Measurements from ENCODE around the gene PPP6R1. TPM values are rescaled to one million over a fixed set of nuclear protein-coding genes. Genes with fewer than 3 reads are reported as not detected.
A peak's percentile ranks its signal among the peaks of the same experiment; 100 is the strongest.

Gene PPP6R1
- total RNA-seq, 1 experiment from 2014 or later, result 172 TPM

DNA sequence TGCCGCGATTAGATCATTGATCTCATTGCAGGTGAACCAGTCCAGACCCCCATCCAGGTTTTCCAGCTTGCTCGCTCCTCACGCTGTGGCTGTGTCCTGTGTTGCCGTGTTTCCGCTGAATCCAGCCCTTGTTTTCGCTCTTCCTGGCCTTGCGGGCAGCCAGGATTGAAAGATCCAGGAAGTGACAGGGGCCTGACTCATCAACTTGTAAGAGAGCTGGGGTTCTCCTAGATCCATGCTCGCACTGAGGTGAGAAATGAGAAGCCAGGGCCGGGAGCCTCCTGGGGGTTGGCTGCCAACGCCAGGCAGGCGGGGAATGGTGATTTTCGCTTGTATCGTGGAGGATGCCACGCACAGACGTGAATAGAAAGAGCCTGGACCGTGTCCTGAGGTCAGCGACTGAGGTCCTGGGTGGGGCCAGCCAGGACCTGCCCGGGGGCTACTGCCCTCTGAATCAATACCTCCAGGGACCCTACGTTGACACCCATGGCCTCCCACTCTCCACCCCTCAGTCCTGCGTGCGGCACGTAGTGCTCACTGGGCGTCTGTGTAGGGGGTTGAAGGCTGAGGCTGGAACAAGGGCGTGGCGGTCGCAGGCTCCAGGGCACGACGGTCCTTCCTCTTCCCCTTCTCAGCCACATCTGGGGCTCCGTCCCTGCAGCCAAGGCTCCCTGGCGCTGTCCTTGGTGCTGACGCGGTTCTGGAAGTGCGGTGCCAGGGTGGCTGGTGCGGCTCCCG, 42.2 kb downstream of the PPP6R1 start:
- CTCF ChIA-PET, result interaction anchor here (0.5 kb wide), 2 partner anchors 74 to 579 kb away, joined by 3 to 4 read pairs; no protein-coding TSS in a partner anchor

DNA sequence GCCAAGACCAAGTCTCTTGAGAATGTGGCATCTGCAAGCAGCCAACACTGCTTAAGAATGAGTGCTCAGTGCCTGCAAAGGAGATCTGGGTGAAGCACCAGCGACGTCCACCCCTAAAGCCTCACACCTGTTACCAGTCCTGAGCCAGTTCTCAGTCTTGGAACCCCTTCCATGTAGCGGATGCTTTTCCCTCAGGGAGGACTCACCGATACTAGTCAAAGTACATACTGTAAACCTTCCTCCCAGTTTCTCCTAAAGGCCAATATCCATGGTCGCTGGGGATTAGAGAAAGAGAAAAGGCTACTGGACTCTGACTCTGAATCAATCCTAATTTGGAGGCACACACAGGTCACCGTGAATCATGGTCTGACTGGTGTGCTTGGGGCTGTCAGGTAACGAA, 45.3 kb downstream of the PPP6R1 start:
- peak overlapping the region; percentile 41; the same call in 1 of the 2 replicates for H3K27ac ChIP-seq (ENCODE audit: low read length)
- POLR2A ChIA-PET, result no interaction called here
- DNase-seq (ENCODE audit: low read depth, low spot score) (no peak), ATAC-seq (no peak)
- intact Hi-C loops (cut with micrococcal nuclease; ENCODE audit: unreplicated experiment) (no loop called here), in situ Hi-C loops (cut with HindIII; ENCODE audit: low pct_unique_long_range_greater_than_20kb, low sequenced_read_pairs) (no loop called here)
- no TSS peak for BruUV-seq (replicated peaks)
- no peak overlapping the region for H3K4me3 ChIP-seq (ENCODE audit: low read depth in 2 of 2, low read length in 2 of 2)
- TF ChIP-seq, protein P1, sequence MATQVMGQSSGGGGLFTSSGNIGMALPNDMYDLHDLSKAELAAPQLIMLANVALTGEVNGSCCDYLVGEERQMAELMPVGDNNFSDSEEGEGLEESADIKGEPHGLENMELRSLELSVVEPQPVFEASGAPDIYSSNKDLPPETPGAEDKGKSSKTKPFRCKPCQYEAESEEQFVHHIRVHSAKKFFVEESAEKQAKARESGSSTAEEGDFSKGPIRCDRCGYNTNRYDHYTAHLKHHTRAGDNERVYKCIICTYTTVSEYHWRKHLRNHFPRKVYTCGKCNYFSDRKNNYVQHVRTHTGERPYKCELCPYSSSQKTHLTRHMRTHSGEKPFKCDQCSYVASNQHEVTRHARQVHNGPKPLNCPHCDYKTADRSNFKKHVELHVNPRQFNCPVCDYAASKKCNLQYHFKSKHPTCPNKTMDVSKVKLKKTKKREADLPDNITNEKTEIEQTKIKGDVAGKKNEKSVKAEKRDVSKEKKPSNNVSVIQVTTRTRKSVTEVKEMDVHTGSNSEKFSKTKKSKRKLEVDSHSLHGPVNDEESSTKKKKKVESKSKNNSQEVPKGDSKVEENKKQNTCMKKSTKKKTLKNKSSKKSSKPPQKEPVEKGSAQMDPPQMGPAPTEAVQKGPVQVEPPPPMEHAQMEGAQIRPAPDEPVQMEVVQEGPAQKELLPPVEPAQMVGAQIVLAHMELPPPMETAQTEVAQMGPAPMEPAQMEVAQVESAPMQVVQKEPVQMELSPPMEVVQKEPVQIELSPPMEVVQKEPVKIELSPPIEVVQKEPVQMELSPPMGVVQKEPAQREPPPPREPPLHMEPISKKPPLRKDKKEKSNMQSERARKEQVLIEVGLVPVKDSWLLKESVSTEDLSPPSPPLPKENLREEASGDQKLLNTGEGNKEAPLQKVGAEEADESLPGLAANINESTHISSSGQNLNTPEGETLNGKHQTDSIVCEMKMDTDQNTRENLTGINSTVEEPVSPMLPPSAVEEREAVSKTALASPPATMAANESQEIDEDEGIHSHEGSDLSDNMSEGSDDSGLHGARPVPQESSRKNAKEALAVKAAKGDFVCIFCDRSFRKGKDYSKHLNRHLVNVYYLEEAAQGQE (IDR thresholded peaks at IDR 0.05; ENCODE audit: insufficient read depth in 1 of 2, low read depth in 2 of 2, low read length in 1 of 2), result no peak
- TF ChIP-seq POLR2AphosphoS5 (IDR thresholded peaks at IDR 0.05; ENCODE audit: low read depth, low read length) (no peak), TCF7L2 (IDR thresholded peaks at IDR 0.05; ENCODE audit: low read depth, low read length) (no peak), SIN3A (IDR thresholded peaks at IDR 0.05; ENCODE audit: borderline replicate concordance, insufficient read depth, low read depth, low read length) (no peak)
- TF ChIP-seq, protein P2, sequence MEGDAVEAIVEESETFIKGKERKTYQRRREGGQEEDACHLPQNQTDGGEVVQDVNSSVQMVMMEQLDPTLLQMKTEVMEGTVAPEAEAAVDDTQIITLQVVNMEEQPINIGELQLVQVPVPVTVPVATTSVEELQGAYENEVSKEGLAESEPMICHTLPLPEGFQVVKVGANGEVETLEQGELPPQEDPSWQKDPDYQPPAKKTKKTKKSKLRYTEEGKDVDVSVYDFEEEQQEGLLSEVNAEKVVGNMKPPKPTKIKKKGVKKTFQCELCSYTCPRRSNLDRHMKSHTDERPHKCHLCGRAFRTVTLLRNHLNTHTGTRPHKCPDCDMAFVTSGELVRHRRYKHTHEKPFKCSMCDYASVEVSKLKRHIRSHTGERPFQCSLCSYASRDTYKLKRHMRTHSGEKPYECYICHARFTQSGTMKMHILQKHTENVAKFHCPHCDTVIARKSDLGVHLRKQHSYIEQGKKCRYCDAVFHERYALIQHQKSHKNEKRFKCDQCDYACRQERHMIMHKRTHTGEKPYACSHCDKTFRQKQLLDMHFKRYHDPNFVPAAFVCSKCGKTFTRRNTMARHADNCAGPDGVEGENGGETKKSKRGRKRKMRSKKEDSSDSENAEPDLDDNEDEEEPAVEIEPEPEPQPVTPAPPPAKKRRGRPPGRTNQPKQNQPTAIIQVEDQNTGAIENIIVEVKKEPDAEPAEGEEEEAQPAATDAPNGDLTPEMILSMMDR (IDR thresholded peaks at IDR 0.05), result no peak
- peaks cover 34% of the 10 kb centered on the region for H3K4me1 ChIP-seq (ENCODE audit: control insufficient read depth, insufficient read depth, low read length)
- no peaks in the 10 kb centered on the region for H3K36me3 ChIP-seq (ENCODE audit: control insufficient read depth, insufficient read depth, low read length)
- H3K27me3 ChIP-seq (ENCODE audit: control insufficient read depth, insufficient read depth, low read length), result no peaks in the 10 kb centered on the region
- peaks cover 8% of the 10 kb centered on the region; the same call in 1 of the 2 replicates for H3K9me3 ChIP-seq (ENCODE audit: control insufficient read depth, insufficient read depth, low read depth, low read length)
- CTCF ChIA-PET, result no interaction called here

More for the DNA sequence above, 42.2 kb downstream of the PPP6R1 start:
- Histone ChIP-seq H3K4me1 (ENCODE audit: control insufficient read depth, insufficient read depth, low read length) (peaks cover 14% of the 10 kb centered on the region), H3K27me3 (ENCODE audit: control insufficient read depth, insufficient read depth, low read length) (no peaks in the 10 kb centered on the region), H3K4me3 (ENCODE audit: low read depth in 2 of 2, low read length in 2 of 2) (peak overlapping the region; percentile 65 to 74), H3K9me3 (ENCODE audit: control insufficient read depth, insufficient read depth, low read depth, low read length) (peaks cover 8% of the 10 kb centered on the region; the same call in 1 of the 2 replicates), H3K27ac (ENCODE audit: low read length) (peak overlapping the region; percentile 95), H3K36me3 (ENCODE audit: control insufficient read depth, insufficient read depth, low read length) (no peaks in the 10 kb centered on the region)
- peak; percentile 99 for DNase-seq (ENCODE audit: low read depth, low spot score)
- ATAC-seq, result peak; percentile 94
- peak; percentile 99 for TF ChIP-seq SIN3A (IDR thresholded peaks at IDR 0.05; ENCODE audit: borderline replicate concordance, insufficient read depth, low read depth, low read length)
- TF ChIP-seq, protein P1 (IDR thresholded peaks at IDR 0.05; ENCODE audit: insufficient read depth in 1 of 2, low read depth in 2 of 2, low read length in 1 of 2), result peak; percentile 100
- TF ChIP-seq POLR2AphosphoS5 (IDR thresholded peaks at IDR 0.05; ENCODE audit: low read depth, low read length), result peak; percentile 88
- TF ChIP-seq TCF7L2 (IDR thresholded peaks at IDR 0.05; ENCODE audit: low read depth, low read length), result peak; percentile 77
- TF ChIP-seq, protein P2 (IDR thresholded peaks at IDR 0.05), result no peak
- intact Hi-C loops (cut with micrococcal nuclease; ENCODE audit: unreplicated experiment) (no loop called here), in situ Hi-C loops (cut with HindIII; ENCODE audit: low pct_unique_long_range_greater_than_20kb, low sequenced_read_pairs) (no loop called here)
- POLR2A ChIA-PET, result no interaction called here
- BruUV-seq (replicated peaks), result TSS peak; percentile 85

All from Panc1 (cell line).